Femur (tissue), 1 donor: ENCODE measurements around the gene CD81.

Experiments
- DNase-seq: peaks from one replicate; pipeline ENCODE4 v3.0.0-alpha.2; 2017

CD81 gene

GRCh38 chr11:2408671-2409070 lies 31.6 kb downstream of the CD81 start:
- no peak for DNase-seq

- DNase-seq, result no peak
Observed at GRCh38 chr11:2409126-2409525, 32.0 kb downstream of the CD81 start.

- no peak for DNase-seq
Observed at GRCh38 chr11:2409611-2410468, 32.7 kb downstream of the CD81 start.

GRCh38 chr11:2410616-2411015 lies 33.5 kb downstream of the CD81 start:
- no peak for DNase-seq

- no peak for DNase-seq
Observed at GRCh38 chr11:2411446-2412305, 34.6 kb downstream of the CD81 start.

GRCh38 chr11:2412323-2412722 lies 35.2 kb downstream of the CD81 start:
- no peak for DNase-seq

GRCh38 chr11:2413742-2414579 lies 36.9 kb downstream of the CD81 start:
- DNase-seq, result no peak

GRCh38 chr11:2414616-2415015 lies 37.5 kb downstream of the CD81 start:
- DNase-seq, result no peak

GRCh38 chr11:2415171-2415570 lies 38.1 kb downstream of the CD81 start:
- DNase-seq, result no peak

GRCh38 chr11:2415601-2416380 lies 38.7 kb downstream of the CD81 start:
- no peak for DNase-seq

GRCh38 chr11:2416765-2417164 lies 39.7 kb downstream of the CD81 start:
- no peak for DNase-seq

GRCh38 chr11:2417856-2418692 lies 41.0 kb downstream of the CD81 start:
- DNase-seq, result no peak

GRCh38 chr11:2418693-2419360 lies 41.7 kb downstream of the CD81 start:
- no peak for DNase-seq

- DNase-seq, result peak; percentile 85
Observed at GRCh38 chr11:2419638-2420501, 42.8 kb downstream of the CD81 start.

- DNase-seq, result peak; percentile 83
Observed at GRCh38 chr11:2420502-2421225, 43.6 kb downstream of the CD81 start.

- DNase-seq, result no peak
Observed at GRCh38 chr11:2421226-2421994, 44.3 kb downstream of the CD81 start.

- no peak for DNase-seq
Observed at GRCh38 chr11:2421996-2422395, 44.9 kb downstream of the CD81 start.
